IMR-90 (cell line): ENCODE results near the gene ZNF385B. TPM values are rescaled to one million over a fixed set of nuclear protein-coding genes. Genes with fewer than 3 reads are reported as not detected.

Source experiments
- ATAC-seq: fragments of 200-7000 bp; cut with Tn5 transposase; 2 replicates; pipeline ENCODE4 v1.9.1; 2020; ENCODE audit warnings: low read depth, mild to moderate bottlenecking, moderate library complexity
- BruUV-seq: library from RNA; stranded (reverse); fragments of 400-500 nt; replicated peaks from 2 replicates; lab custom pipeline; 2021; lab: Mats Ljungman, UMichigan
- CTCF ChIA-PET: fragments of 300-600 bp; formaldehyde crosslinking; extraction: SDS; loops from one replicate; lab custom pipeline; 2021; ENCODE audit warnings: antibody characterized with exemption; lab: Yijun Ruan, JAX
- POLR2A ChIA-PET: fragments of 300-600 bp; sonication (Branson Sonifier 250); formaldehyde crosslinking; loops from one replicate; lab custom pipeline; 2022; ENCODE audit warnings: antibody characterized with exemption; ENCODE audit not compliant: unreplicated experiment; lab: Charles Lee
- DNase-seq: peaks from one replicate; pipeline ENCODE4 v3.0.0; 2013
- H2AFZ ChIP-seq: replicated peaks from 2 replicates; pipeline ENCODE3; 2013; ENCODE audit warnings: low read length, mild to moderate bottlenecking; ENCODE audit not compliant: poor library complexity
- H2AK5ac ChIP-seq: 2 replicates; pipeline ENCODE4 v1.6.1; 2013; ENCODE audit warnings: low read depth, low read length, inconsistent platforms
- H2AK9ac ChIP-seq: replicated peaks from 2 replicates; pipeline ENCODE3; 2013; ENCODE audit warnings: mild to moderate bottlenecking, low read depth, low read length, moderate library complexity; ENCODE audit not compliant: poor library complexity
- H2BK120ac ChIP-seq: 2 replicates; pipeline ENCODE4 v1.6.1; 2013; ENCODE audit warnings: low read depth, low read length, inconsistent platforms
- H2BK15ac ChIP-seq: 3 replicates; pipeline ENCODE4 v1.6.1; 2013; ENCODE audit warnings: low read depth, low read length, inconsistent platforms
- H2BK20ac ChIP-seq: 2 replicates; pipeline ENCODE4 v1.6.1; 2013; ENCODE audit warnings: low read depth, mild to moderate bottlenecking, inconsistent platforms, low read length, moderate library complexity
- H2BK5ac ChIP-seq: 2 replicates; pipeline ENCODE4 v1.6.1; 2013; ENCODE audit warnings: mild to moderate bottlenecking, low read depth, low read length, inconsistent platforms; ENCODE audit not compliant: poor library complexity, severe bottlenecking
- H3K14ac ChIP-seq: replicated peaks from 2 replicates; pipeline ENCODE4 v1.6.1; 2013; ENCODE audit warnings: low read depth, low read length, inconsistent platforms
- H3K18ac ChIP-seq: 2 replicates; pipeline ENCODE4 v1.6.1; 2013; ENCODE audit warnings: low read depth, low read length, control low read depth
- H3K23ac ChIP-seq: 2 replicates; pipeline ENCODE4 v1.6.1; 2013; ENCODE audit warnings: low read depth, low read length, inconsistent platforms
- H3K27ac ChIP-seq: 2 replicates; pipeline ENCODE4 v1.5.1; 2013; ENCODE audit warnings: mild to moderate bottlenecking, control low read depth, low read length; ENCODE audit not compliant: insufficient read depth
- H3K27me3 ChIP-seq: 2 replicates; pipeline ENCODE4 v1.6.1; 2013; ENCODE audit warnings: low read length; ENCODE audit not compliant: control insufficient read depth, insufficient read depth
- H3K36me3 ChIP-seq: 2 replicates; pipeline ENCODE4 v1.6.1; 2013; ENCODE audit warnings: low read length, mixed read lengths; ENCODE audit not compliant: control insufficient read depth, insufficient read depth
- H3K4ac ChIP-seq: 2 replicates; pipeline ENCODE4 v1.6.1; 2013; ENCODE audit warnings: low read depth, low read length, inconsistent platforms
- H3K4me1 ChIP-seq: 2 replicates; pipeline ENCODE4 v1.6.1; 2013; ENCODE audit warnings: low read length, mixed read lengths; ENCODE audit not compliant: control insufficient read depth, insufficient read depth
- H3K4me2 ChIP-seq: 2 replicates; pipeline ENCODE4 v1.6.1; 2013; ENCODE audit warnings: low read depth, mild to moderate bottlenecking, control low read depth, low read length, moderate library complexity
- H3K4me3 ChIP-seq: 2 replicates; pipeline ENCODE4 v1.5.1; 2013; ENCODE audit warnings: low read depth, mild to moderate bottlenecking, control low read depth, low read length, moderate library complexity; ENCODE audit not compliant: insufficient read depth
- H3K56ac ChIP-seq: 2 replicates; pipeline ENCODE4 v1.6.1; 2013; ENCODE audit warnings: low read length, inconsistent platforms; ENCODE audit not compliant: insufficient read depth; ENCODE audit errors: extremely low read depth
- H3K79me1 ChIP-seq, 2 experiments: 2 replicates each; pipeline ENCODE4 v1.6.1; 2013; ENCODE audit warnings: low read length in 2 of 2, inconsistent platforms in 1 of 2, low read depth in 1 of 2
- H3K9ac ChIP-seq: 2 replicates; pipeline ENCODE4 v1.6.1; 2013; ENCODE audit warnings: low read depth, low read length, control low read depth
- H3K9me1 ChIP-seq: 2 replicates; pipeline ENCODE4 v1.6.1; 2013; ENCODE audit warnings: low read length, inconsistent platforms; ENCODE audit not compliant: insufficient read depth
- H3K9me3 ChIP-seq: 2 replicates; pipeline ENCODE4 v1.6.1; 2013; ENCODE audit warnings: low read length; ENCODE audit not compliant: control insufficient read depth, insufficient read depth
- H4K20me1 ChIP-seq: 2 replicates; pipeline ENCODE4 v1.6.1; 2013; ENCODE audit warnings: low read length, inconsistent platforms; ENCODE audit not compliant: insufficient read depth
- H4K5ac ChIP-seq: 2 replicates; pipeline ENCODE4 v1.6.1; 2013; ENCODE audit warnings: mild to moderate bottlenecking, low read depth, low read length, control low read depth
- H4K8ac ChIP-seq, 2 experiments: 2 replicates each; pipeline ENCODE4 v1.6.1; 2013; ENCODE audit warnings: low read depth in 2 of 2, low read length in 2 of 2, control low read depth in 1 of 2, inconsistent platforms in 1 of 2
- H4K91ac ChIP-seq: 2 replicates; pipeline ENCODE4 v1.6.1; 2013; ENCODE audit warnings: low read depth, low read length, inconsistent platforms; ENCODE audit not compliant: insufficient read depth
- BHLHE40 ChIP-seq: fragments of 150-350 bp; IDR thresholded peaks from 2 replicates; pipeline ENCODE4 v1.6.1; 2016; ENCODE audit warnings: mild to moderate bottlenecking, low read depth, low read length
- CEBPB ChIP-seq: IDR thresholded peaks from 2 replicates; pipeline ENCODE4 v1.6.1; 2012; ENCODE audit warnings: low read depth, low read length, improper control_type of control experiment
- CHD1 ChIP-seq: IDR thresholded peaks from 2 replicates; pipeline ENCODE4 v1.6.1; 2012; ENCODE audit warnings: low read depth, low read length, improper control_type of control experiment
- FOS ChIP-seq: fragments of 150-350 bp; IDR thresholded peaks from 2 replicates; pipeline ENCODE4 v1.6.1; 2016; ENCODE audit warnings: low read depth, low read length
- MAFK ChIP-seq: IDR thresholded peaks from 2 replicates; pipeline ENCODE4 v1.6.1; 2012; ENCODE audit warnings: low read depth, low read length, improper control_type of control experiment
- NFE2L2 ChIP-seq: fragments of 150-350 bp; IDR thresholded peaks from 2 replicates; pipeline ENCODE4 v1.6.1; 2016; ENCODE audit warnings: low read depth, mild to moderate bottlenecking, low read length
- RAD21 ChIP-seq: IDR thresholded peaks from 2 replicates; pipeline ENCODE4 v1.6.1; 2012; ENCODE audit warnings: low read length, improper control_type of control experiment
- RFX5 ChIP-seq: IDR thresholded peaks from 2 replicates; pipeline ENCODE4 v1.8.0; 2012; ENCODE audit warnings: low read depth, mild to moderate bottlenecking, low read length, moderate library complexity
- WGBS, 2 experiments: methylation state at CpG; one replicate each; pipeline versions ENCODE4 v1.1.5 to v1.1.7; 2013; ENCODE audit warnings: missing lambda C conversion rate in 2 of 2; ENCODE audit not compliant: insufficient read length in 1 of 2; ENCODE audit errors: extremely low coverage in 2 of 2; 5-methylcytosine and 5-hydroxymethylcytosine counted together
- dilution Hi-C: fragments of 300-500 bp; cut with HindIII; formaldehyde crosslinking; loops from one replicate; pipeline ENCODE4 v1.14.3; 2018; ENCODE audit warnings: low sequenced_read_pairs; ENCODE audit not compliant: unreplicated experiment
- in situ Hi-C: fragments of 300-500 bp; cut with MboI; formaldehyde crosslinking; loops from 3 replicates; pipeline ENCODE4 v1.14.3; 2019; ENCODE audit warnings: low sequenced_read_pairs, inconsistent platforms, mixed read lengths
- intact Hi-C: fragments of 100-400 bp; cut with micrococcal nuclease; formaldehyde crosslinking; loops from 2 replicates; pipeline ENCODE4 v1.10.0; 2022
- polyA plus RNA-seq, 3 experiments: library from polyadenylated mRNA; depleted of rRNA; stranded (reverse); fragments of >200 nt; gene quantifications; 2 replicates each; pipeline ENCODE4 v1.2.3, GENCODE V29; 2012; ENCODE audit warnings: low replicate concordance in 1 of 3
- total RNA-seq: library from RNA; depleted of rRNA; stranded (reverse); fragments of >200 nt; gene quantifications from 2 replicates; pipeline ENCODE4 v1.2.3, GENCODE V29; 2012
- TF ChIP-seq, protein P1 (sequence below): conservative IDR thresholded peaks from 2 replicates; pipeline ENCODE4 v1.5.1; 2012; ENCODE audit warnings: mild to moderate bottlenecking, low read depth, low read length, improper control_type of control experiment

ZNF385B gene
- total and polyA plus RNA-seq, 2 of the 4 experiments (the other 2 are of a cell fraction): not detected

DNA sequence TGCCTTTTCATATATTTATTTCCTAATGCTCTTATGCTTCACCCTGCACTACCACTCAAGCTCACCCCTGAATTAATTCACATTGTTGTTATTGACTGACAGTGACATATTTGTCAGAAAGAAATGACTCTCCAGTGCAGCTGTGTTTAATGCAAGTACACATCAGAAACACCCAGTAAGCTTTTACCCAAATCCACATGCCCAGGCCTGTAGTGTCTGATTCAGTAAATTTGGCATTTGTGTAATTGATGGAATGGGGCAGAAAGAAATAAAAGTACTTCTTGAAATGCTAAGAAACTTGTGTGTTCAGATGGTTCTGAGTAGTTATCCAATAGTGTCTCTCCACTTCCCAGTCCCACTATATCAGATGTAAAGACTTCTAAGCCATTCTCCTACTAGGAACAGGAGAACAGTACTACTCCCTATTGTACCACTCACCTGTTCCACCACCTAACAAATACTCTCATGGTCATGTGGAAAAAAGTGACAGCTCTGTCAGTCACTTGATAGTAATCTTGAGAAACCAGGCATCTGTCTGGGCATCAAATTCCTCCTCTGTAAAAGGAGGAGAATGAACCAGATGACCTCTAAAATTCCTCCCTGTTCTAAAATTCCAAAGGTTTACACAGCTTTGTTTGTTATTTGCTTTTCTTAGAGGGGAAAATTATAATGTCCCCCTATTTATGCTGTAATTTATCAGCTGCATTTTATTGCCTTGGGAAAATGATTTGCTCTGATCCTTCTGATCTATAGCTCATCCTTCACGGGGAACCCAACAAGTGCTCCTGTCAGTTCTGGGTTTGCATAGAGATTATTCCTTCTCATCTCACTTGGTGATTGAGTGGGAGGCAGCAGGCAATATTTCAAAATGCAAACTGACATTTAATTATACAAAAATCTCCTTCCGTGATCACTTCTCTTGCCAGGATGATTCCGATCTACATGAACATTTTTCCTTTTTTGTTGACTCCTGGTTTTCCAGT lies 70.9 kb downstream of the ZNF385B start (continued):
- TF ChIP-seq CEBPB (no peak), RAD21 (no peak), MAFK (no peak), CHD1 (no peak), BHLHE40 (no peak)

GRCh38 chr2:179788104-179788503 lies 73.3 kb downstream of the ZNF385B start:
- H3K14ac ChIP-seq: no peak overlapping the region
- H3K27ac ChIP-seq: no peak overlapping the region
- H3K27me3 ChIP-seq: no peaks in the 10 kb centered on the region; the same call in 1 of the 2 replicates
- no peak for ATAC-seq
- no peak for DNase-seq
- H3K4ac ChIP-seq: no peak overlapping the region
- no peak overlapping the region for H3K18ac ChIP-seq
- in situ Hi-C loops: no loop called here
- CTCF ChIA-PET: interaction anchor here (1.0 to 1.8 kb wide), 2 partner anchors 365 to 561 kb away, joined by 3 read pairs; no protein-coding TSS in a partner anchor
- H3K4me2 ChIP-seq: no peak overlapping the region
- TF ChIP-seq RFX5: no peak
- no peak for TF ChIP-seq RAD21
- TF ChIP-seq FOS: no peak
- no peak for TF ChIP-seq NFE2L2
- TF ChIP-seq, protein P1, sequence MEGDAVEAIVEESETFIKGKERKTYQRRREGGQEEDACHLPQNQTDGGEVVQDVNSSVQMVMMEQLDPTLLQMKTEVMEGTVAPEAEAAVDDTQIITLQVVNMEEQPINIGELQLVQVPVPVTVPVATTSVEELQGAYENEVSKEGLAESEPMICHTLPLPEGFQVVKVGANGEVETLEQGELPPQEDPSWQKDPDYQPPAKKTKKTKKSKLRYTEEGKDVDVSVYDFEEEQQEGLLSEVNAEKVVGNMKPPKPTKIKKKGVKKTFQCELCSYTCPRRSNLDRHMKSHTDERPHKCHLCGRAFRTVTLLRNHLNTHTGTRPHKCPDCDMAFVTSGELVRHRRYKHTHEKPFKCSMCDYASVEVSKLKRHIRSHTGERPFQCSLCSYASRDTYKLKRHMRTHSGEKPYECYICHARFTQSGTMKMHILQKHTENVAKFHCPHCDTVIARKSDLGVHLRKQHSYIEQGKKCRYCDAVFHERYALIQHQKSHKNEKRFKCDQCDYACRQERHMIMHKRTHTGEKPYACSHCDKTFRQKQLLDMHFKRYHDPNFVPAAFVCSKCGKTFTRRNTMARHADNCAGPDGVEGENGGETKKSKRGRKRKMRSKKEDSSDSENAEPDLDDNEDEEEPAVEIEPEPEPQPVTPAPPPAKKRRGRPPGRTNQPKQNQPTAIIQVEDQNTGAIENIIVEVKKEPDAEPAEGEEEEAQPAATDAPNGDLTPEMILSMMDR: no peak
- H2BK20ac ChIP-seq: no peak overlapping the region
- H3K4me1 ChIP-seq: no peaks in the 10 kb centered on the region
- no TSS peak for BruUV-seq
- POLR2A ChIA-PET: no interaction called here
- H2BK15ac ChIP-seq: no peak overlapping the region
- no peak overlapping the region for H3K56ac ChIP-seq
- H4K91ac ChIP-seq: no peak overlapping the region
- H2BK120ac ChIP-seq: no peak overlapping the region
- no peak overlapping the region for H4K5ac ChIP-seq
- H2AFZ ChIP-seq: no peak overlapping the region
- no peaks in the 10 kb centered on the region for H3K9me3 ChIP-seq
- dilution Hi-C loops: no loop called here
- no CpG with 5 or more reads among the region's 3 CpGs for WGBS, 2 experiments
- intact Hi-C loops: no loop called here
- no peak overlapping the region for H3K9ac ChIP-seq
- no peak overlapping the region for H3K4me3 ChIP-seq
- no peaks in the 10 kb centered on the region for H4K20me1 ChIP-seq
- no peak overlapping the region for H2BK5ac ChIP-seq
- no peak overlapping the region for H2AK9ac ChIP-seq
- H3K23ac ChIP-seq: no peak overlapping the region
- no peaks in the 10 kb centered on the region for H3K36me3 ChIP-seq
- no peaks in the 10 kb centered on the region for H3K9me1 ChIP-seq
- H3K79me1 ChIP-seq: no peaks in the 10 kb centered on the region
- H4K8ac ChIP-seq: no peak overlapping the region
- no peak overlapping the region for H2AK5ac ChIP-seq
